Brain microvascular endothelial cell (primary cell): ENCODE data around the gene ZNF552.
"Not testable (repeated sequence)": the region's sequence is repeated elsewhere in the genome, so short reads cannot be mapped to it uniquely, and the experiment has no call there.

Experiments
- DNase-seq: peaks from one replicate; pipeline ENCODE4 v3.0.0-alpha.2; 2020
- H3K27ac ChIP-seq: fragments of 250-450 bp; sonication (Bioruptor Pico); 2 replicates; pipeline ENCODE4 v1.5.1; 2020; ENCODE audit warnings: mild to moderate bottlenecking, moderate library complexity
- H3K27me3 ChIP-seq: fragments of 250-450 bp; sonication (Bioruptor Pico); replicated peaks from 2 replicates; pipeline ENCODE4 v1.5.1; 2020; ENCODE audit warnings: mild to moderate bottlenecking
- H3K36me3 ChIP-seq: fragments of 250-450 bp; sonication (Bioruptor Pico); replicated peaks from 2 replicates; pipeline ENCODE4 v1.5.1; 2020; ENCODE audit warnings: mild to moderate bottlenecking
- H3K4me3 ChIP-seq: 2 replicates; pipeline ENCODE4 v1.5.1; 2011; ENCODE audit warnings: low read depth, mild to moderate bottlenecking, control low read depth, low read length, moderate library complexity
- CTCF ChIP-seq: IDR thresholded peaks from 2 replicates; pipeline ENCODE4 v1.5.1; 2011; ENCODE audit warnings: low read depth, mild to moderate bottlenecking, moderate library complexity, low read length, control low read depth, inconsistent platforms; ENCODE audit errors: missing control alignments
- in situ Hi-C: cut with HindIII; loops from 2 replicates; pipeline ENCODE4 v1.10.0; 2017; ENCODE audit warnings: low sequenced_read_pairs, low pct_ligation_motif_present

ZNF552 gene

GRCh38 chr19:57814505-57815246 is at the start of gene ZNF552:
Gene ZNF552 (minus strand): TSS chr19:57814913. CDS start chr19:57814743, 170 bp downstream.
- peak within 1 kb of the TSS; percentile 95 for H3K4me3 ChIP-seq
- TF ChIP-seq CTCF: no peak
- H3K27me3 ChIP-seq: no peaks in the 10 kb centered on the region
- H3K27ac ChIP-seq: peak within 1 kb of the TSS; percentile 65
- H3K36me3 ChIP-seq: peaks cover 19% of the 10 kb centered on the region
- DNase-seq: peak; percentile 91
- in situ Hi-C loops: no loop called here

- peaks cover 65% of the 10 kb centered on the region for H3K36me3 ChIP-seq
- H3K4me3 ChIP-seq, DNase-seq, H3K27ac ChIP-seq, in situ Hi-C loops, H3K27me3 ChIP-seq: not testable (repeated sequence)
Observed at GRCh38 chr19:57862351-57862750, 47.6 kb upstream of the ZNF552 start.

GRCh38 chr19:57854117-57854516 is 39.4 kb upstream of the ZNF552 start:
- DNase-seq, H3K4me3 ChIP-seq, H3K27ac ChIP-seq, H3K27me3 ChIP-seq, in situ Hi-C loops: not testable (repeated sequence)
- H3K36me3 ChIP-seq: peaks cover 30% of the 10 kb centered on the region

- not testable (repeated sequence) for H3K27me3 ChIP-seq
- peaks cover 21% of the 10 kb centered on the region for H3K36me3 ChIP-seq
Observed at GRCh38 chr19:57851812-57852603, 37.3 kb upstream of the ZNF552 start.

GRCh38 chr19:57850553-57851017 is 35.9 kb upstream of the ZNF552 start:
- Histone ChIP-seq H3K27ac (peak overlapping the region; percentile 68), H3K4me3 (peak overlapping the region; percentile 87), H3K27me3 (no peaks in the 10 kb centered on the region), H3K36me3 (peaks cover 12% of the 10 kb centered on the region)
- in situ Hi-C loops: no loop called here
- DNase-seq: peak; percentile 23
- TF ChIP-seq CTCF: no peak

More at GRCh38 chr19:57851812-57852603, 37.3 kb upstream of the ZNF552 start:
- H3K4me3 ChIP-seq, in situ Hi-C loops, H3K27ac ChIP-seq, DNase-seq: not testable (repeated sequence)

- DNase-seq: peak; percentile 78
- Histone ChIP-seq H3K36me3 (peaks cover 12% of the 10 kb centered on the region), H3K27ac (peak within 1 kb of the TSS; percentile 68), H3K4me3 (peak within 1 kb of the TSS; percentile 87)
- in situ Hi-C loops, H3K27me3 ChIP-seq: not testable (repeated sequence)
Observed at GRCh38 chr19:57849666-57850473, 35.2 kb upstream of the ZNF552 start, which contains the start of gene ZNF587. Gene ZNF587 (plus strand): TSS chr19:57849859. CDS start chr19:57850039, 180 bp downstream.

- DNase-seq, H3K4me3 ChIP-seq, in situ Hi-C loops, H3K27me3 ChIP-seq, H3K27ac ChIP-seq: not testable (repeated sequence)
- peaks cover 12% of the 10 kb centered on the region for H3K36me3 ChIP-seq
Observed at GRCh38 chr19:57849162-57849665, 34.5 kb upstream of the ZNF552 start.

GRCh38 chr19:57847164-57847563 is 32.5 kb upstream of the ZNF552 start:
- H3K27ac ChIP-seq, DNase-seq, H3K36me3 ChIP-seq, H3K27me3 ChIP-seq, in situ Hi-C loops, H3K4me3 ChIP-seq: not testable (repeated sequence)
